ENCODE measurements around the gene ATR. TPM values are rescaled to one million over a fixed set of nuclear protein-coding genes. Genes with fewer than 3 reads are reported as not detected.

The ATR gene
- total RNA-seq, 4 donors from 2014 or later: 8.9 to 21.9 (median 10.0) TPM

GRCh38 chr3:142523921-142524566 lies 54.5 kb downstream of the ATR start:
- no peak for DNase-seq
- Histone ChIP-seq H3K27me3 (no peaks in the 10 kb centered on the region), H3K36me3 (peaks cover 0 to 39% of the 10 kb centered on the region in 2 donors), H3K9me3 (no peaks in the 10 kb centered on the region), H3K4me1 (no peaks in the 10 kb centered on the region), H3K27ac (no peak overlapping the region), H3K4me3 (no peak overlapping the region)
- no peak for TF ChIP-seq POLR2A (IDR thresholded peaks at IDR 0.05)
- TF ChIP-seq CTCF (IDR thresholded peaks at IDR 0.05 in 4 of 5, conservative IDR thresholded peaks at IDR 0.05 in 1 of 5): no peak
- ATAC-seq: no peak
- in situ Hi-C loops (cut with MboI; ENCODE audit: low sequenced_read_pairs in 4 of 4) (no loop called here), intact Hi-C loops (cut with DNase I; ENCODE audit: low total_unique reads) (no loop called here)

- in situ Hi-C loops (cut with MboI; ENCODE audit: low sequenced_read_pairs in 4 of 4) (no loop called here), intact Hi-C loops (cut with DNase I; ENCODE audit: low total_unique reads) (no loop called here)
- Histone ChIP-seq H3K4me1 (no peaks in the 10 kb centered on the region), H3K27me3 (no peaks in the 10 kb centered on the region), H3K36me3 (peaks cover 2 to 31% of the 10 kb centered on the region in 2 donors), H3K9me3 (no peaks in the 10 kb centered on the region), H3K4me3 (no peak overlapping the region), H3K27ac (no peak overlapping the region)
- no peak for TF ChIP-seq CTCF (IDR thresholded peaks at IDR 0.05 in 4 of 5, conservative IDR thresholded peaks at IDR 0.05 in 1 of 5)
- TF ChIP-seq POLR2A (IDR thresholded peaks at IDR 0.05): no peak
- ATAC-seq: no peak
- no peak for DNase-seq
Observed at GRCh38 chr3:142509079-142509478, 69.5 kb downstream of the ATR start.

- intact Hi-C loops (cut with DNase I; ENCODE audit: low total_unique reads): no loop called here
- no peak for ATAC-seq
- DNase-seq: no peak
- Histone ChIP-seq H3K27me3 (no peaks in the 10 kb centered on the region), H3K4me1 (no peaks in the 10 kb centered on the region), H3K36me3 (peaks cover 2 to 26% of the 10 kb centered on the region in 2 donors), H3K27ac (no peak overlapping the region), H3K9me3 (no peaks in the 10 kb centered on the region), H3K4me3 (no peak overlapping the region)
- in situ Hi-C loops (cut with MboI; ENCODE audit: low sequenced_read_pairs in 4 of 4): no loop called here
- no peak for TF ChIP-seq CTCF (IDR thresholded peaks at IDR 0.05 in 4 of 5, conservative IDR thresholded peaks at IDR 0.05 in 1 of 5)
- no peak for TF ChIP-seq POLR2A (IDR thresholded peaks at IDR 0.05)
Observed at GRCh38 chr3:142507241-142507640, 71.3 kb downstream of the ATR start.

- DNase-seq (no peak), ATAC-seq (no peak)
- Histone ChIP-seq H3K4me3 (no peak overlapping the region), H3K9me3 (no peaks in the 10 kb centered on the region), H3K36me3 (peaks cover 2 to 22% of the 10 kb centered on the region in 2 donors), H3K27ac (peak overlapping the region in 3 of 4 donors; percentile 74 to 75 (median 74)), H3K4me1 (peaks cover 10 to 30% of the 10 kb centered on the region in 2 donors), H3K27me3 (no peaks in the 10 kb centered on the region)
- intact Hi-C loops (cut with DNase I; ENCODE audit: low total_unique reads) (loop anchor here (5.0 kb wide), 1 partner anchor 55 kb away; the partner anchor contains the start of gene XRN1), in situ Hi-C loops (cut with MboI; ENCODE audit: low sequenced_read_pairs in 4 of 4) (no loop called here)
- no peak for TF ChIP-seq POLR2A (IDR thresholded peaks at IDR 0.05)
- no peak for TF ChIP-seq CTCF (IDR thresholded peaks at IDR 0.05 in 4 of 5, conservative IDR thresholded peaks at IDR 0.05 in 1 of 5)
Observed at GRCh38 chr3:142502187-142502985, 76.1 kb downstream of the ATR start.
